Right atrium auricular region (tissue), 2 donors: ENCODE results near the gene ZFYVE19. TPM values are rescaled to one million over a fixed set of nuclear protein-coding genes. Genes with fewer than 3 reads are reported as not detected.

Experiments
- DNase-seq: peaks from one replicate; pipeline ENCODE4 v3.0.0-alpha.2; 2019; ENCODE audit warnings: low spot score
- H3K27ac ChIP-seq, 2 donors: fragments of 200-600 bp; sonication (generic); 1 replicate in 1 of 2; 2 replicates in 1 of 2; pipeline ENCODE4 v1.5.1; 2016 to 2019
- H3K27me3 ChIP-seq, 2 donors: fragments of 200-600 bp; sonication (generic); one replicate each; pipeline versions ENCODE4 v1.5.1 to v1.6.0; 2017 to 2019
- H3K36me3 ChIP-seq: fragments of 200-600 bp; sonication (generic); one replicate; pipeline ENCODE4 v1.5.1; 2016
- H3K4me1 ChIP-seq, 2 donors: fragments of 200-600 bp; sonication (generic); one replicate each; pipeline versions ENCODE4 v1.5.1 to v1.6.0; 2017 to 2019
- H3K4me3 ChIP-seq, 2 donors: fragments of 200-600 bp; sonication (generic); 1 replicate in 1 of 2; 2 replicates in 1 of 2; pipeline ENCODE4 v1.5.1; 2017 to 2019; ENCODE audit warnings: mild to moderate bottlenecking in 1 of 2, moderate library complexity in 1 of 2
- H3K9me3 ChIP-seq, 2 donors: fragments of 200-600 bp; sonication (generic); one replicate each; pipeline ENCODE4 v1.5.1; 2019
- CTCF ChIP-seq, 2 donors: fragments of 200-600 bp; sonication (generic); IDR thresholded peaks; one replicate each; pipeline ENCODE4 v1.5.1; 2019; ENCODE audit warnings: antibody characterized with exemption in 2 of 2
- total RNA-seq, 2 donors: library from RNA; depleted of rRNA; stranded (reverse); fragments of >200 nt; gene quantifications; one replicate each; pipeline ENCODE4 v1.1.0, GENCODE V29; 2016

ZFYVE19 gene
- total RNA-seq, 2 donors from 2014 or later, result 10.1 to 14.8 TPM

DNA sequence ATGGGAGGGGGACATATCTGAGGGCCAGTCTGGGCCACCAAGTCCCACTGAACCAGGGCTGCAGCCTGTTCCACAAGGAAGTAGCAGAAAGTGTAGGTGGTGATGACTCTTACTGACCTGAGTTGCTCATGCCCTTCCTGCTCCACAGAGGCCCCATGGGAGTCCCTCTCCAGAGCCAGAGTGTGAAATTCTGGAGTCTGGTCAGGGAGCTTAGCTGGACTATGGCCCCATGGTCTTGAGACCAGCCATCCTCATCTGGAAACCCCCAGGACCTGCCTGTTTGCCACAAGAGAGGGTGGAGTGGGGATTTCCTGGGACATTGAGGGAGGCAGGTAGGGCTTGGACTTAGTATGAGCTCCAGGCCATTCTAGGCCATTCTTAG lies 39.9 kb downstream of the ZFYVE19 start:
- Histone ChIP-seq H3K9me3 (no peaks in the 10 kb centered on the region), H3K27ac (no peak overlapping the region), H3K4me3 (no peak overlapping the region), H3K36me3 (no peaks in the 10 kb centered on the region), H3K4me1 (peaks cover 0 to 19% of the 10 kb centered on the region in 2 donors), H3K27me3 (peaks cover 0 to 6% of the 10 kb centered on the region in 2 donors)
- DNase-seq, result no peak
- no peak for TF ChIP-seq CTCF (IDR thresholded peaks at IDR 0.05)

- no peak for TF ChIP-seq CTCF (IDR thresholded peaks at IDR 0.05)
- H3K27me3 ChIP-seq, result peaks cover 0 to 6% of the 10 kb centered on the region in 2 donors
Observed at GRCh38 chr15:40847223-40847961, 40.5 kb downstream of the ZFYVE19 start.

GRCh38 chr15:40850576-40851112 lies 43.8 kb downstream of the ZFYVE19 start:
- no peak for TF ChIP-seq CTCF (IDR thresholded peaks at IDR 0.05)
- Histone ChIP-seq H3K36me3 (no peaks in the 10 kb centered on the region), H3K4me3 (no peak overlapping the region), H3K27ac (no peak overlapping the region), H3K4me1 (no peaks in the 10 kb centered on the region), H3K27me3 (no peaks in the 10 kb centered on the region), H3K9me3 (no peaks in the 10 kb centered on the region)
- DNase-seq, result no peak

More at GRCh38 chr15:40847223-40847961, 40.5 kb downstream of the ZFYVE19 start:
- no peaks in the 10 kb centered on the region for H3K9me3 ChIP-seq
- H3K36me3 ChIP-seq, result no peaks in the 10 kb centered on the region
- H3K27ac ChIP-seq, result no peak overlapping the region
- H3K4me3 ChIP-seq, result no peak overlapping the region
- no peak for DNase-seq
- H3K4me1 ChIP-seq, result peaks cover 0 to 19% of the 10 kb centered on the region in 2 donors

- Histone ChIP-seq H3K27ac (no peak overlapping the region), H3K4me3 (no peak overlapping the region), H3K36me3 (no peaks in the 10 kb centered on the region), H3K4me1 (peaks cover 0 to 1% of the 10 kb centered on the region in 2 donors), H3K27me3 (no peaks in the 10 kb centered on the region), H3K9me3 (no peaks in the 10 kb centered on the region)
- no peak for DNase-seq
- TF ChIP-seq CTCF (IDR thresholded peaks at IDR 0.05), result no peak
Observed at GRCh38 chr15:40852529-40852928, 45.6 kb downstream of the ZFYVE19 start.

DNA sequence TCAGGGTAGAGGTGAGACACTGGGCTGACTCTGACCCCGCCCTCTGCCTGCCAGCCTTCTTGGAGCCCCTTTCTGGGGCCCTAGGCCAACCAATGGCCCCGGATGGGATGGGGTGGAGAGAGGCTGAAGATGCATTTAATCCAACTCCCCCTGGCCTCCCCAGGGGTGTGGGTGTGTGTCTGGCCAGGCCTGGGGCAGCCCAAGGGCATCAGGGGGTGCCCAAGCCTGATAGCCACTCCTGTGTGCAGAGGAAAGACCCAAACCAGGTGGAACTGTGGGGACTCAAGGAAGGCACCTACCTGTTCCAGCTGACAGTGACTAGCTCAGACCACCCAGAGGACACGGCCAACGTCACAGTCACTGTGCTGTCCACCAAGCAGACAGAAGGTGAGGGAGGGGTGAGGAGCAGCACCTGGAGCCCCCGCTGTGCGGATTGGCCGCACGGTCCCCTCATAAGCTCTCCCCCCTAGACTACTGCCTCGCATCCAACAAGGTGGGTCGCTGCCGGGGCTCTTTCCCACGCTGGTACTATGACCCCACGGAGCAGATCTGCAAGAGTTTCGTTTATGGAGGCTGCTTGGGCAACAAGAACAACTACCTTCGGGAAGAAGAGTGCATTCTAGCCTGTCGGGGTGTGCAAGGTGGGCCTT lies 46.5 kb downstream of the ZFYVE19 start:
- no peak overlapping the region for H3K4me3 ChIP-seq
- H3K9me3 ChIP-seq, result no peaks in the 10 kb centered on the region
- TF ChIP-seq CTCF (IDR thresholded peaks at IDR 0.05), result no peak
- DNase-seq, result no peak
- peaks cover 0 to 6% of the 10 kb centered on the region in 2 donors for H3K4me1 ChIP-seq
- no peaks in the 10 kb centered on the region for H3K27me3 ChIP-seq
- no peaks in the 10 kb centered on the region for H3K36me3 ChIP-seq
- H3K27ac ChIP-seq, result no peak overlapping the region
